SHP77 (cell line): ENCODE results near the gene TMEM200B.
"Not testable (repeated sequence)": the region's sequence is repeated elsewhere in the genome, so short reads cannot be mapped to it uniquely, and the experiment has no call there.

Experiments used
- DNase-seq, 2 experiments: peaks; one replicate each; lab custom pipeline; 2025; lab: John Stamatoyannopoulos, UW

Gene TMEM200B

DNA sequence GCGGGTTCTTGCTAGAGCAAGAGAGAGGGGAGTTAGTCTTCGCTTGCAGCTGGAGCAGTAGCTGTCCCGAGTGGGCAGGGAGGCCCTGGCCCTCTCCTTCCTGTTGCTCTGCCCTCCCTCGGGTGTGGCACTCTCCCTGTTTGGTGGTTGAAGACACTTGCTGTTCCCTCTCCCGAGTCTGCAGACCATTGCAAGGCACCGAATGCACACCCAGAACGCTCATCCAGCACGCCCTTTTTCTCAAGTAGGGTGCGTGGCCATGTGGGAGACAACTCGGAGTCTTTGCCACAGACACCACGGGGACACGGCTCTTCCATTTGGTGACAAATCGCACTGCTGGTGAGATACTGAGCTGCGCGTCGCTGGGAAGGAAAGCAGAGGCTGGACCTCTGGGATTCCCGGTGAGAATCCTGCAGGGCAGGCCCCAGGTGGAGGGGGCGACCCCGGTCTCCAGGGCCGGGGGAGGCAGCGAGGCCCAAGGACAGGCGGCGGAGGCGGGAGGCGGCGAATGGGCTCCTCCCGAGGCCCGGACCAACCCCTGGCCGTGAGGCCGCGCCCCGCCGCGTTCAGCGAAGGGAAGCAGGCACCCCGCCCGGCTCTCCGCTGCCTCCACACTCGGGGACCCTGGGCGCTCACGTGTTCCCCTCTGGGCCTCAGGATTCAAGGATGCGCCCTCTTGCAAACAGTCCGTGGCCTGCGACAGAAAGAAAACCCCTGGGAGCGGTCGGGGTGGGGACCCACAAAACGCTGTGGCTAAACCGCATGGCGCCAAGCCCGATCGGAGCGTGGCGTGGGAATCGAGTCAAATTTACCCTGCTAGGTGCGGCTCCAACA lies 10.4 kb upstream of the TMEM200B start:
- DNase-seq: no peak

DNA sequence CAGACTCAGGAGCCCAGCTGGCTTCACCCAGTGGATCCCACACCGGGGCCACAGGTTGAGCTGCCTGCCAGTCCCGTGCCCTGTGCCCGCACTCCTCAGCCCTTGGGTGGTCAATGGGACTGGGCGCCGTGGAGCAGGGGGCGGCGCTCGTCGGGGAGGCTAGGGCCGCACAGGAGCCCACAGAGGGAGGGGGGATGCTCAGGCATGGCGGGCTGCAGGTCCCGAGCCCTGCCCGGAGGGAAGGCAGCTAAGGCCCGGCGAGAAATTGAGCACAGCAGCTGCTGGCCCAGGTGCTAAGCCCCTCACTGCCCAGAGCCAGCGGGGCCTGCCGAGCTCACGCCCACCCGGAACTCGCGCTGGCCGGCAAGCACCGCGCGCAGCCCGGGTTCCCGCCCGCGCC lies 7.4 kb upstream of the TMEM200B start:
- DNase-seq: not testable (repeated sequence)

DNA sequence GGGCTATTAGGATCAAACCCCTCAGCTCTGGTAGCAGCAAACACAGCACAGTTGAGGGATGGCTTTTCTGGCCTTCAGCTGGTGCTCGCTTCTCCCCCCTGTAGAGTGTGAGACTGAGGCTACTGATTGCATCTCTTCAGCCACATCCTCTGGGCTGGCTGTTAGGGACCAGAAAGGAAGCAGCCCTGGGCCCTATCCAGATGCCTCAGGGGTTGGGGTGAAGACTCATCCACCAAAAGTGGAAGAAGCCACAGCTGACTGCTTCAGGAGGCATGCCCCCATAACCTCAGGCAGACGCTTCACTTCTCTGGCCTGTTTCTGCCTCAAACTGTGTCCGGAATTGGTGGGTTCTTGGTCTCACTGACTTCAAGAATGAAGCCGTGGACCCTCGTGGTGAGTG lies 6.2 kb upstream of the TMEM200B start:
- DNase-seq: no peak

- DNase-seq: no peak
Measured at GRCh38 chr1:29128739-29129138, 5.0 kb upstream of the TMEM200B start.

DNA sequence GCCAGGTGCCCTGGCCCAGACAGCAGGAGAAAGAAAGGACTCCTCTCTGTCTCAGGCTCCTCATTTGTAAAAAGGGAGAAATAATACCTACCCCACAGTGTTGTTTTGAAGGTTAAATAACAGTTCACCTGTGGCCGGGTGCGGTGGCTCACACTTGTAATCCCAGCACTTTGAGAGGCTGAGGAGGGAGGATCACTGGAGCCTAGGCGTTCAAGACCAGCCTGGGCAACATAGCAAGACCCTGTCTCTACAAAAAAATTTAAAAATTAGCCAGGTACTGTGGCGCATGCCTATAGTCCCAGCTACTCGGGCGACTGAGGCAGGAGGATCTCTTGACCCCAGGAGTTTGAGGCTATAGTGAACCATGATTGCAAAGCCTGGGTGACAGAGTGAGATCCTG lies 2.5 kb upstream of the TMEM200B start:
- no peak for DNase-seq

DNA sequence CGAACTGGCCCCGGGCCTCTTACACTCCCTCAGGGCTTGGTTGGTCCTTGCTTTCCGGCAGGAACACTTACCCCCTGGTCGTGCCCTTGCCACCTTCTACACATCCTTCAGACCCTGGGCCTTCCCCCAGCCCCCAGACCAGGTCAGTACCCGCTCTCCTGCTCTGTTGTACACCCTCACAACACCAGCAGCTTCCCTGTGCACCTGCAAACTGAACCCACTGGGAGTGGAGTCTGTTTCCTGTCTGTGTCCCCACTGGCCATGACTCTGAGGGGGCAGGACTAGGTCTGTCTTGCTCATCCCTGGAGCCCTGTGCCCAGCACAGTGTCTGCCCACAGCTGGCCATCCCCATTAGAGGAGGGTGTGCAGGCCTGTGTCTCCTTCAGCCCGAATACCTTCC lies 2.1 kb upstream of the TMEM200B start:
- no peak for DNase-seq

GRCh38 chr1:29125237-29125641 lies 1.5 kb upstream of the TMEM200B start:
- DNase-seq: no peak

- peak; percentile 43 to 54 for DNase-seq
Measured at GRCh38 chr1:29124366-29125236, 898 bp upstream of the TMEM200B start.

GRCh38 chr1:29123053-29123886 lies 433 bp downstream of the TMEM200B start:
- no peak for DNase-seq

- no peak for DNase-seq
Measured at GRCh38 chr1:29122682-29123052, 1.0 kb downstream of the TMEM200B start.

DNA sequence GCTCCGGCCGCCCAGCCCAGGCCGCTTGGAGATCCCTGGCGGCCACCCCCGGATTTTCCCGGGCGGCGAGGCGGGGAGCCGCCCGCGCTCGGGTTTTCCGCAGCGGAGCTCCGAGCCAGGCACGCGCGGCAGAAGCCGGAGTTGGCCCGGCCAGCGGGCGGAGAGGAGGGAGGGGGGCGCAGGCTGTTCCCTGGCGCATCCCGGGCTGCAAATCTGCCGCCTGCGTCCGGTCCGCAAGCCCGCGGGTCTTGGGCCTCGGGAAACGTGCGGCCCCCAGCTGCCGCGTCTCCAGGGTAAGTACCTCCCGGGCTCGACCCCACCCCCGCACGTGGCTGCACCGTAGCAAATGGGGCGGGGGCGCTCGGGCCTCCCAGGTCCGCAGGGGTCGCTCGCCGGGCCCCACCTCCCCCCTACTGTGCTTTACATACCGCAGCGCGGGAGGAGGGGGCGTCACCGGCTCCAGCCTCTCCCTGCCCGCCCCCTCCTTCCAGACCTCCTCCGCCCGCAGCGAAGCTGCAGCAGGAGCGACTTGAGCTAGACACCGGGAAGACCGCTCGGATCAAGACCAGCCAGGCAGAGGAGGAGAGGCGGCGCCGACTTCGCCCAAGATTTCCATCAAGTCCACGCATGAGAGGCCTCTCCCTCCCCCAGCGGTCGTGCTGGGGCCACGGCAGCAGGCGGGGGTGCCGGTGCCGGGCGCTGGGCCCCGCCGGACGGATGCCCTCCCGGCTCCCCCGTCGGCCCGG lies 1.6 kb downstream of the TMEM200B start:
- no peak for DNase-seq

GRCh38 chr1:29121516-29121935 lies 2.2 kb downstream of the TMEM200B start:
- no peak for DNase-seq

DNA sequence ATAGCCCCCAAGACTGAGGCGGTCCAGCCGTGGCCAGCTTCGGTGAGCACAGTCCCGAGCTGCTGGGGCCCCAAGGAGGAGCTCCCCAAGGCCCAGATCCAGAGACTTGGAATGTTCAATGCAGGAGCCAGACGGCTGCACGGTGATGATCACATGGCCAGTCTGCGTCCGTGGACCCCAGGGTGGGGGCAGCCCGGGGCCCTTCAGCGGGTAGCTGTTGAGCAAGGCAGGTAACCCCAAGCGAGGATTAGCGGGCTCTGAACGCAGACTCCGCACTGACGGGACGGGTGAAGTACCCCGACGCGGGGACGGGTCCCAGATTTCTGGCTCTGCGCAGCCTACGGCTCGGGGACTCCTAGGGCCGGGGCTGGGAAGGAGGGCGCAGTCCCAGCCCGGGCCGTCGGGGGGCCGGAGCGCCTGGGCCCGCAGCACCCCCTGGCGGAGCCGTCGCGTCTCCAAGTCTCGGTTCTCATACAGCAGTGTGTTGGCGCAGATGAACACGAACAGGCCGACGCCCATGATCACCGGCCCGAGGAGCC lies 2.7 kb downstream of the TMEM200B start:
- DNase-seq: no peak

DNA sequence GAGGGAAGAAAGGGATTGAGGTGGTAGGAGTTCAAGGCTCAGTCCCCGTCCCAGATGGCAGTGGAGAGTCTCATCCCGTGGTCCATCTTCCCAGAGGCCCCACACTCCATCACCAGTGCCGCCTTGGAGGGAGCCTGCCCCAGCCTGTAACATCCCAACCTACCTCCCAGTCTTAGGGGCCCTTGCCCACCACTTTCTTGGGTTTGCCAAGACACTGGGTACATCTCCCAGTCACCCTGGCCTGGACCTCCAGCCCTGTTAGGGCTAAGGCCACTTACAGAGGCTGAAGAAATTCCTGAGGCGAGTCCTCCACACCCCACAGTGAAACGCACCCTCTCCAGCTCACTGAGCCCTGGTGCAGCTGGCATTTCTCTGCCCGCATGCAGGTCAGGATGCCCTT lies 3.3 kb downstream of the TMEM200B start:
- DNase-seq: no peak

DNA sequence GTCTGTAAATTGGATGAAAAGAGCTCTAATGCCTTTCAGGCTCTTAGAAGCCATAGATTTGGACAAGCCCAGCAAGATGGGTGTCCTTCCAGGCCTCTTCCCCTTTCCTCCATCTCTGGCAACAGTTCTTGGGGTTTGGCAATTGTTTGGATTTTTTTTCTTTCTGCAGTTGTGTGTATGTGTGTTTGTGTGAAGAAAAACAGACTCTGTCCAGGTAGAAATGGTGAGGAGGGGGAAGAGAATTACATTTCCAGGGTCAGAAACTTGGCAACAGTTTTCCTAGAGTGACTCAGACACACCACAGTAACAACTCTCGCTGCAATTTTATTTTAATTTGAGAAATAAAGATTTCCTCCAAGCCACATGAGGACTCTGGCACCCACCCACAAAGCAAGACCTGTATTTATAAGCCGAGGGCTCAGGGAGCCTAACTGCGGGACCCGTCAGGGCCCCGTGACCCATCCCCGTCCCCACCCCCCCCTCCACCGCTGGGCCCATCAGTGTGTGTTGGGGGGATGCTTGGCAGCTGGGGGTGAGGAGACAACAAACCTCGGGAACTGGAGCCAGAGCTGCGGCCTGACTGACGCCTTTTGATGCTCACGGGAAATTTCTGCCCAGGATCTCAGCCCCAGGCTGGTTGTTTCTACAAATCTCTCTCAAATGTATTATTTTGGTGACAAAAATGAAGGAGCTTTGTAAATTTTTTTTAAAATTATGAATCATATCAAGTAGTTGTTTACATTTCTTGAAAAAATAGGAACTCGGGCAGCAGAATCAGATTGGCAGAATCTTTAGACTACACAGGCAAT lies 4.4 kb downstream of the TMEM200B start:
- DNase-seq: no peak

GRCh38 chr1:29117381-29117780 lies 6.3 kb downstream of the TMEM200B start:
- no peak for DNase-seq

GRCh38 chr1:29114654-29115053 lies 9.0 kb downstream of the TMEM200B start:
- DNase-seq: no peak

- DNase-seq: no peak
Measured at GRCh38 chr1:29113413-29114117, 10.1 kb downstream of the TMEM200B start.

- no peak for DNase-seq
Measured at GRCh38 chr1:29112705-29113412, 10.8 kb downstream of the TMEM200B start.
